Hematopoietic multipotent progenitor cell treated with erythropoietin and hydrocortisone succinate and interleukin-3 and kit ligand, for 6 days (in vitro differentiated cells): Measurements from ENCODE around the gene RBP3.

Experiments
- DNase-seq: peaks from one replicate; pipeline ENCODE4 v3.0.0-alpha.2; 2015

RBP3 gene

GRCh38 chr10:47403446-47404318 lies 55.5 kb downstream of the RBP3 start:
- DNase-seq, result peak; percentile 9

GRCh38 chr10:47404446-47404845 lies 56.3 kb downstream of the RBP3 start:
- no peak for DNase-seq

DNA sequence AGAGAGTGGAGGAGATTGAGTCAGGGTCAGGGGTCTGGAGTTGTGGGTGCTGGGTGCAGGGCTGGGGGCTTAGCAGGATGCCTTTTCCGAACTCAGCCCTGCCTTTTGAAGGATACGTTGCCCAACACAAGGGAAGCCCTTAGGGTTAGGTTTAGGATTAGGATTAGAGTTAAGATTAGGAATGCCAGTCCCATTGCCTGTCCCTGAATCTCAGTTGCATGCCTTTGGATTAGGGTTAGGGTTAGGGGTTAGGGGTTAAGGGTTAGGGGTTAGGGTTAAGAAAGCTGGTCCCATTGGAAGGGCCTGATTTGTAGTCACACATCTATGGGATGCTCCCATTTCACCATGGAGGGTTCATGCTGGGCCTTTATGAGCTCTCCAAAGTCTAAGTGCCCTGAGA lies 56.8 kb downstream of the RBP3 start:
- no peak for DNase-seq

GRCh38 chr10:47405857-47406547 lies 57.8 kb downstream of the RBP3 start:
- no peak for DNase-seq

- no peak for DNase-seq
Observed at GRCh38 chr10:47406548-47406869, 58.3 kb downstream of the RBP3 start.

DNA sequence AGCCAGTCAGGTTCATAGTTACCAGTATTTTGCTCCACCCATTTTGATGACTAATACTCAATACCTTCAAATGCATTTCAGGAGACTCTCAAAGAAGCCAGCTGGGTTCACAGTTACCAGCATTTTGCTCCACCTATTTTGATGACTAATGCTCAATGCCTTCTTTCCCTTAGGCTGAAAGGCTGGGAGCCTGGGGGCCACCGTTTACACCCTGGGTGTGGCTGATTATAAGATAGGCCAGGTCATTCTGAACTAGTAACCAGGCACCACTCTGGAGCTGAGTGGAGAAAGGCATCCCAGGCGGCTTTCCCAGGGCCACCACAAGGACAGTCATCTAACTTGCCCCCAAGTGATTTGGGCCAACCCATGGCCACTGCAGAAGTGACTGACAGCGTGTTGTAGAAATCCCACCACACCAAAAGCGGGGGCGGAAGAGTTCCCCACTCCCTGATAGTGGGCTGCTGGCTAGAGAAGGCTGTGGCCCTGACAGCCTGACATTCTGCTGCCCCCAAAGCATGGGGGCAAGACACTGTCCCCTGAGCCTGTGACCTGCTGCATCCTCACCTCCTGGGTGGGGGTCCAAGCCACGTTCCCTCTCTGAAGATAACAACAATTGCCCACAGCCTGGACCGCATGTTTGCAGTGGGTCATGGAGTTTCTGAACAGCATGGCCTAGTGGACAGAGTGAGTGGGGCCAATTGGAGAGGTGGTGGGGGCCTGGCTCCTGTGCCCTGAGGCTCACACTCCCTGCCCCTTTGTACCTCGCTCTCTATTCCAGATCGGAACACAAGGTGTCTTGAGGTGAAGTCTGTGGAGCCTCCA lies 58.9 kb downstream of the RBP3 start:
- peak; percentile 81 for DNase-seq
